ENCODE results near the gene CCDC9B.

The CCDC9B gene

DNA sequence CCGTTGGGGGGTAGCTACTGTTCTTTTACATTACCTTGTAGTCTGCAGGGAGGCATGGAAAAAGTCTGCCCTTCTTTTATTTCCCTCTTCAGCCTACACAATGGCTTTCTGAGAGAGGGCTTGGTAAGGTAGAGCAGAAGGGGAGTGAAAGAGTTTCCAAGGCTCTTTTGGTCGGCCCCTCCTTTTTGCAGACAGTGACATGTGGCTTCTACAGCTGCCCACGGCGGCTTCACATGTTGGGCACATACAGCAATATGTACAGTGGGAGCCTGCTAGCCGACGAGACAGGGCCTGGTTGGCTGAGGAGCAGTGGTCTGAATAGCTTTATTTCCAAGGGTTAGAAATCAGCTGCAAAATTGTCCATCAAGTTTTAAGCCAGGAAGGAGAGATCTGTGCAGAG is 13.3 kb downstream of the CCDC9B start:
- TF ChIP-seq, protein P1, sequence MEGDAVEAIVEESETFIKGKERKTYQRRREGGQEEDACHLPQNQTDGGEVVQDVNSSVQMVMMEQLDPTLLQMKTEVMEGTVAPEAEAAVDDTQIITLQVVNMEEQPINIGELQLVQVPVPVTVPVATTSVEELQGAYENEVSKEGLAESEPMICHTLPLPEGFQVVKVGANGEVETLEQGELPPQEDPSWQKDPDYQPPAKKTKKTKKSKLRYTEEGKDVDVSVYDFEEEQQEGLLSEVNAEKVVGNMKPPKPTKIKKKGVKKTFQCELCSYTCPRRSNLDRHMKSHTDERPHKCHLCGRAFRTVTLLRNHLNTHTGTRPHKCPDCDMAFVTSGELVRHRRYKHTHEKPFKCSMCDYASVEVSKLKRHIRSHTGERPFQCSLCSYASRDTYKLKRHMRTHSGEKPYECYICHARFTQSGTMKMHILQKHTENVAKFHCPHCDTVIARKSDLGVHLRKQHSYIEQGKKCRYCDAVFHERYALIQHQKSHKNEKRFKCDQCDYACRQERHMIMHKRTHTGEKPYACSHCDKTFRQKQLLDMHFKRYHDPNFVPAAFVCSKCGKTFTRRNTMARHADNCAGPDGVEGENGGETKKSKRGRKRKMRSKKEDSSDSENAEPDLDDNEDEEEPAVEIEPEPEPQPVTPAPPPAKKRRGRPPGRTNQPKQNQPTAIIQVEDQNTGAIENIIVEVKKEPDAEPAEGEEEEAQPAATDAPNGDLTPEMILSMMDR (IDR thresholded peaks at IDR 0.05; ENCODE audit: low read depth, low read length): no peak
- no peak overlapping the region for H3K4me3 ChIP-seq (ENCODE audit: low read depth, low read length)

DNA sequence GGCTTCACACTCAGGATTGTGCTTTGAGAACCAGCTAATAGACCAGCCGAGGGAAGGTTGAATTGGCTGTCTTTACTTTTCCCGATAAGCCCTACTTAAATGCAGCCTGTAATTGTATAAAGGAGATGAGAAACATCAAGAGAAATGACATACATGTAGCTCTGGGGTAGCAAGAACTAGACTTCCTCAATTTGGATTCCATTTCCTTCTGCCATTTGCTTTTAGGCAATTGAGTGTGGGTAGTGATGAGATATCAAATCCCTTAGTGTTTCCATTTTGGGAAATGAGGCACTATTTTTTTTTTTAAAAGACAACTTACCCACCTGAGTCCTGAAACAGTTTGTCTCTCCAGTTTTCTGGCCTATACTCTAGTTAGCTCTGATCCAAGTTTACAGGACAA is 15.0 kb downstream of the CCDC9B start:
- H3K4me3 ChIP-seq (ENCODE audit: low read depth, low read length): peak overlapping the region; percentile 69
- TF ChIP-seq, protein P1 (IDR thresholded peaks at IDR 0.05; ENCODE audit: low read depth, low read length): no peak

GRCh38 chr15:40325188-40325587 is 15.6 kb downstream of the CCDC9B start:
- peak overlapping the region; percentile 69 for H3K4me3 ChIP-seq (ENCODE audit: low read depth, low read length)
- TF ChIP-seq, protein P1 (IDR thresholded peaks at IDR 0.05; ENCODE audit: low read depth, low read length): no peak

GRCh38 chr15:40323953-40324937 is 16.5 kb downstream of the CCDC9B start:
- peak overlapping the region; percentile 69 for H3K4me3 ChIP-seq (ENCODE audit: low read depth, low read length)
- TF ChIP-seq, protein P1 (IDR thresholded peaks at IDR 0.05; ENCODE audit: low read depth, low read length): no peak

GRCh38 chr15:40323239-40323952 is 17.3 kb downstream of the CCDC9B start, which contains the start of gene INAFM2:
Gene INAFM2, plus strand, starts transcription at chr15:40323692. Its CDS starts 364 bp downstream, at chr15:40324056.
- H3K4me3 ChIP-seq (ENCODE audit: low read depth, low read length): peak within 1 kb of the TSS; percentile 69
- TF ChIP-seq, protein P1 (IDR thresholded peaks at IDR 0.05; ENCODE audit: low read depth, low read length): peak; percentile 51

DNA sequence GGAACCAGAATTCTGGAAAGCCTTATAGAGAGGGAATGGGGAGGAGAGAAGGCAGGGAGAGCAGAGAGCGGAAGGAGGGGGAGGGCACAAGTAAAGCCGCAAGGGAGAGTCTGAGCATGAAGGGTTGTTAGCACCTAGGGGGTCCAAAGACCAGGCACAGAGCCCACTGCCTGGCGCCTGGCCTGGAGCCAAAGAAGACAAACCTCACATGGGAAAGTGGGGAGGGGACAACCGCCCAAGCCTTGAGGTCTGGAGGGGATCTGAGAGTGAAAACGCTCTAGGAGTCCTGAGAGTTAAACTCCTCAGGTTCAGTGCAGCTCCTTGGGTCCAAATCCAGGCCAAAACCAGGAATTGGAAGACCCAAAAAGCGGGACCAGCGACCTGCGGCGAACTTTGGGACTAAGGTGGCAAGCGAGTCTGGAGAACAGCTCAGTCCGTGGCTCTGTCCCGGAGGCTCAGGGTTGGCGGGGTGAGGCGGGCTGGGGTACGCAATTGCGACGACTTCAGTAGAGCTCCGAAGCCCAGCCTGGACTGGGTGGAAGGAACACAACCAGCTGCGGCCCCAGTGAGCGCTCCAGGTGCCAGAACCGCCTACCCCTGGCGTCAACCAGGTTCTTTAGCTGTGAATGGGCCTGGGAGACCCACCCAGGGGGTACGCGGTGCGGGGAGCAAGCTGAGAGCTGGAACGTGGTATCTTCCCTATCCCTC is 18.1 kb downstream of the CCDC9B start:
- H3K4me3 ChIP-seq (ENCODE audit: low read depth, low read length): peak overlapping the region; percentile 37
- TF ChIP-seq, protein P1 (IDR thresholded peaks at IDR 0.05; ENCODE audit: low read depth, low read length): no peak
